NCI-H446 treated with DMSO at 0.1 percent for 48 hours (cell line): ENCODE results near the gene PCTP.

Source experiments
- DNase-seq: peaks from one replicate; lab custom pipeline; 2025; lab: John Stamatoyannopoulos, UW

The PCTP gene

DNA sequence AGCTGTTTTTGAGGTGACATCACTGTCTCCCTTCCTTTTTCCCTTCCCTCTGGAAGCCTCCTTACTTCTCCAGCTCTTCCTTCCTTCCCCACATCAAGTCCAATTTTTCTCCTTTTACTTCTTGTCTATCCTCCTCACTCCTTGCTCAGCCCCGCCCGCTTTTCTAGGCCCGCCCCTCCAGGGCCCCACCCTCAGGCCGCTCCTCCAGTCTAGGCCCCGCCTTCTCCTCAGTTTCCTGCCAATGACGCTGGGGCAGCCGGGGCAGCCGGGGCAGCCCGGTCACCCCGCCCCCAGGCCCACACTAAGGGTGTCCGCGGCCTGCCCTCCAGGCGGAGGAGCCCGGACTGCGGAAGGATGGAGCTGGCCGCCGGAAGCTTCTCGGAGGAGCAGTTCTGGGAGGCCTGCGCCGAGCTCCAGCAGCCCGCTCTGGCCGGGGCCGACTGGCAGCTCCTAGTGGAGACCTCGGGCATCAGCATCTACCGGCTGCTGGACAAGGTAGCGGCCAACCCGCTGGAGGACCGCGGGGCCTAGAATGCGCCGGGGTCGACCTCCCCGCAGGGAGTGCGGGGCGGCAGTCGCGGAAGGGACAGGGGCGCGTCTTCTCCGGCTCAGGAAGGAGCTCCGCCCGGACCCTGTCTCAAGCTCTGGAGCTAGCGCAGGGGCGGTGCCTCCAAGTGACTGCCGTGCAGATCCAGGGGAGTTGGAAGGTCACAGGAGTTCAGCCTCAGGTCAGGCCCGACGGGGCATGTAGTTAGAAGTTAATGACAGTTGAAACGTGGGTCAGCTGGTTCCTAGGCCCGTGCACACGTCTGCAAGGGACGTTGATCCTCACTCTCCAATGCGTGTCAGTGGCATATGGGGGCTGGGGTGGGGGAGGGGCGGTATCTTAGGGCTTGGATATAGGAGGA, at the start of gene PCTP:
Gene PCTP, plus strand, starts transcription at position 302 of the 908 bp plus-strand sequence. Its CDS starts 53 bp downstream, at position 355.
- DNase-seq, result peak; percentile 37

DNA sequence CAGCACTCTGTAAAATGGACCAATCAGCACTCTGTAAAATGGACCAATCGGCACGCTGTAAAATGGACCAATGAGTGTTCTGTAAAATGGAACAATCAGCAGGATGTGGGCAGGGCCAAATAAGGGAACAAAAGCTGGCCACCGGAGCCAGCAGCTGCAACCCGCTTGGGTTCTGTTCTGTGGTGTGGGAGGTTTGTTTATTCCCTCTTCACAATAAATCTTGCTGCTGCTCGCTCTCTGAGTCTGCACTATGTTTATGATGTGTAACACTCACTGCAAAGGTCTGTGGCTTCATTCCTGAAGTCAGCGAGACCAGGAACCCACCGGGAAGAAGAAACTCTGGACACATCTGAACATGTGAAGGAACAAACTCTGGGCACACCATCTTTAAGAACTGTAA, 48.7 kb upstream of the PCTP start:
- DNase-seq, result no peak

GRCh38 chr17:55704401-55704800, 46.5 kb upstream of the PCTP start:
- DNase-seq, result no peak

- no peak for DNase-seq
Measured at GRCh38 chr17:55705847-55706246, 45.0 kb upstream of the PCTP start.

DNA sequence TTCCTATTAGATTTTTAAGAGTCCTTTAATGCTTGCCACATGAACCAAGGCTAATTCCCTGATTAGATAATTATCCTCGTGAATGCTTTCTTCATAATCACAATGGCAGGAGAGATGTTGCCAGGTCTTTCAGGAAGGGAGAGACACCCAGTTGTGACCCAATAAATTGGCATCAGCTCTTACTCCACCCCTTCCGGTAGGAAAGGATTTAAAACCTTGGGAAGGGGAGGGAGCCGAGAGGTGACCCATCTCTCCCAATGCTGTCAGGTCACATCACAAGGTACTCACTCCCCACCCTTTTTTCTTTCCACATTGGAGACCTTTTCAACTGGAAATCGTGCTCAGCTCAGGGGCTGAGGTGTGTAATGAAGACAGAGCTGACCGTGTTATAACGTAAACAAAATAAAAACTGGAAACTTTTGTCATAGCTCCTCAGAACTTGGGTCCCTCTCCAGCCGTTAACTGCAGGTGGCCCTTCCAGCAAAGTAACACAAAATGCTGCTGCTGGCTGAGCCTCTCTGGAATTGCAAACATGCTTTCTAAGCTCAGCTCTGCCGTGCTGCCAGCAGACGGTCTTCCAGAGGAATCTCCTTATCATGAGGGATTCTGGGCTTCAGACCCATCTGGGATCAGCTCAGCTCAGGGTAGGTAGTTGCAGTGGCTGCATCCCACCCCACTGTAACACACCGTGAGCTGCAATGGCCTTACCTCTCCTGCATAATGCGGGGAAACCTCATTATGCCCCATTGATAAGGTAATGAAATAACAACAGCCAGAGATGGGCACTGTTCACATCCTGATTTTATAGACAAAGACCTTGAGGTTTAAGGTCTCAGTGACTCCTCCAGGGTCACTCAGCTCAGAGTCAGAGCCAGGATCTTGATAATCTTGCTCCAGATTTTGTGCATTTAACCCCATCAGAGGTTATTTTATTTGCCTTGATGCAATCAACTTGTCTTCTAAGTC, 43.8 kb upstream of the PCTP start:
- DNase-seq, result no peak

- DNase-seq, result no peak
Measured at GRCh38 chr17:55708175-55708974, 42.5 kb upstream of the PCTP start.

DNA sequence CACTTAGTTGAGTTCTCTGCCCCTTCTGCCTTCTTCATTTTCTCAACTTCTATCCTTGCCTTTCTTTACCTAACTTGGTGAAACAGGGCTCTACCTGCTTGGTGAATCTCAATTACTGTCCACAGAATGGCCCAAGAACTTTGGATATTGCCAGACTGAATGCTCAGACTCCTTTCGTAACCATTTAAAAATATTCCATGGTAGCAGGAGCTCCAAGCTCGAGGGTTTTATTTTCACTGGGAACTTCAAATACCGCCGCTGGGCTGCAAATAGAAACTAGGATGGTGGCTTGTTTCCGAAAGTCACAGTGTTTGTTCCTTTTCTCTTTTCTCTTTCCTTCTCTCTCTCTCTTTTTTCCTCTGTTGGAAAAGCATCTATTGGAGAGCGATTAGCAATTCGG, 41.4 kb upstream of the PCTP start:
- no peak for DNase-seq

- DNase-seq, result no peak
Measured at GRCh38 chr17:55709984-55710383, 40.9 kb upstream of the PCTP start.

GRCh38 chr17:55710410-55710809, 40.4 kb upstream of the PCTP start:
- no peak for DNase-seq

- no peak for DNase-seq
Measured at GRCh38 chr17:55710829-55711496, 39.9 kb upstream of the PCTP start.

GRCh38 chr17:55717432-55717831, 33.4 kb upstream of the PCTP start:
- DNase-seq, result no peak

DNA sequence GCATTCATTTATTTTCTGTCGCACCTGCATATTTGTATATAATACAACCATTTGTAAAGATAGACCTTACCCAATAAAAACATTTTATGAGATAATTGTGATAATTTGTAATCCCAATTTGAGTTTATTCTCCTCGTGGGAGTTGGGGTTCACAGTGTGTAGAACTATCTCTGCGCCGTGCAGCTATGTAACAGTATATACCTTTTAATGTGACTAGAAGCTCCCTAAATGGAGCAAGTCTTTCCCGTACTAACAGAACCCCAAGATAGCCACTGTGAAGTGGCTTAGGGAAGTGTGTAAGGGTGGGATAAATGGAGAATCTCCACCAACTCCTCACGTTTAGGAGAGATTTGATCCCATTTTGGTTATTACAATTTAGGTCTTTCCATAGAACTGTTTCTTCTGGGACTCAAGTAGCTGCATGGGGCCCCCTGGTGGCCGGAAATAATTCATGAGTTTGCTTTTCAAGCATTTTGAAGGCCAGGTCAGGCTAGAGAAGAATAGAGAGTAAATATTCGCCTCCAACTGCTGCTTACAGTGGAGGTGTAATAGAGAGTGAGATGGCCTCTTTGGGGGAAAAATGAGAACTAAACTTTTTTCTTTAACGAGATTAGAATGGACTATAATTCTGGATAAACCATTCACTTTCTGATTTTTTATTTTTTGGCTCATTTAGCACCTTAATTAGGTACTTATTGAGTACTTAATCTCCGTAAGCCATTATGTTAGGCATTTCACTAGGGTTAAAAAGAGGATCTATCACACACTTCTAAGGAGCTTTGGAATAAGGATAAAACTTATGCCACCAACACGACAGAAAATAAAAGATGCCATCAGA, 32.7 kb upstream of the PCTP start:
- peak; percentile 13 for DNase-seq

- DNase-seq, result no peak
Measured at GRCh38 chr17:55720919-55721836, 29.7 kb upstream of the PCTP start.

GRCh38 chr17:55722016-55722736, 28.7 kb upstream of the PCTP start:
- DNase-seq, result no peak

GRCh38 chr17:55722742-55723487, 27.9 kb upstream of the PCTP start, which contains the start of gene TMEM100:
TMEM100 (minus strand) TSS chr17:55722864; CDS start chr17:55721070, 1,794 bp downstream.
- no peak for DNase-seq

DNA sequence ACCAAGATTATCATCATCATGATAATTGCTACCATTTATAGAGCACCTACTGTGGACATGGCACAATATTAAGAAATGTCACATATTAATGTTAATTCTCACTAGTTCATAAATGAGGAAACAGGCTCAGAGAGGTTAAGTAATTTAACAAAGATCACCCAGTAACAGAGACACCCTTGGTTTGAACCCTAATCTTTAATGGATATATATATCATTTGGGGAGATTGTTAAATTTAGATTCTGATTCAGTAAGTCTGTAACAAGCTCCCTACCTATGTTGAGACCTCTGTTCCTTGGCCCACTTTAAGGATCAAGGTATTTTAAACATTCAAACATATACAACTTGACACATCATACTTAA, 27.4 kb upstream of the PCTP start:
- DNase-seq, result no peak

DNA sequence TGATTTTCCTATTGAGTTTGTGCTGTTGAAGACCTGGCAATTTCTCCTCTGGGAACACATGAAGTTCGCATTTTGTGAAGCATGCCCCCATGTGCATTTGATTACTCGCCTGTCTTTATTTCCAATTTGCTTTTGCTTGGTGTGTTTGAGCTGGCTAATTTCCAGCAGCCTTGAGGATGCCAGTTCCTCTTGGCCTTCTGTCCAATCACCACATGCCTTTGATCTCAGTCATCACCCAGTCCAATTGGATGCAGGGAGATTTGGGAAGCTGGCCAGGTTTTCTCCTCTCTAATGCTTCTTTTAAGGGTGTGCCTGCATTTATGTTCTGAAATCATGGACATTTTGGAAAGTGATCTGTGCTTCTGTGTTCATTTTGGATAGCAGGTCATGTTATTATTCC, 24.4 kb upstream of the PCTP start:
- DNase-seq, result peak; percentile 82

DNA sequence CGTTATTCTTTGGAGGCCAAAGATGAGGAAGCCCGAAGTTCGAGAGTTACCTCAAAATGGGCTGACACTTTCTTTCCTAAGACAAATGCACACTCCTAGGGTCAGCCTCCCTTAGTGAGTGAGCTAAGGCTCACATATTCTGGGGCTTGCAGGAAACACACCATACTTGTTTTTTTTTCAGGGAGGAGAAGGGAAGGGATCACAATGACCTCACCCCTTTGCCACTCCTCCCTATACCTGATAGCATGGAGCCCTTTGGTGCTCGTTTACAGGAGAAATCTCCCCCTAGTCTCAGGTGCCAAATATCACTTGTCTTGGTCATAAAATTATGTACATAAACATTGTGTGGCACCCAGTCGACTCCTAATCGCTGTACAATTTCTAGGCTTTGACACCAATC, 23.6 kb upstream of the PCTP start:
- no peak for DNase-seq
